GM21717 (cell line): Measurements from ENCODE around the gene UBL3.

ENCODE experiments used
- ATAC-seq: cut with Tn5 transposase; IDR thresholded peaks from one replicate; pipeline ENCODE4 v1.9.1; 2021; ENCODE audit warnings: mild to moderate bottlenecking, moderate library complexity; ENCODE audit not compliant: unreplicated experiment

Gene UBL3

DNA sequence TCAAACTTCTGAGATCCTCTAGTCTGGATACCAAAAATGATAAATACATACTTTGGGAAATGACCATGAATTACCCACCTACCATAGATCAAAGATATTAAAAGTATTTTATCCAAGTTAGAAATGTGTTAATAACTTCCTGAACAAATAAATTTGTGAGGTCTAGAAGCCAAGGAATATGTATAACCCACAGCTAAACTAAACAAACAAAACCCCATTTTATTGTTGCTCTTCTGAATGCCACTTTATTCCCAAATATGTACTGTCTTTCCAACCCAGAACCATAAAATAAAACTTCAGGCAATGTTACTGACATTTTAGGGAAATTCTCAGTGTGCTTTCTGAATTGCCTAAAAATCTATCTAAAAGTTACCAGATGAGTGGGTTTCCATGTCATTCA lies 35.1 kb downstream of the UBL3 start:
- ATAC-seq: no peak

DNA sequence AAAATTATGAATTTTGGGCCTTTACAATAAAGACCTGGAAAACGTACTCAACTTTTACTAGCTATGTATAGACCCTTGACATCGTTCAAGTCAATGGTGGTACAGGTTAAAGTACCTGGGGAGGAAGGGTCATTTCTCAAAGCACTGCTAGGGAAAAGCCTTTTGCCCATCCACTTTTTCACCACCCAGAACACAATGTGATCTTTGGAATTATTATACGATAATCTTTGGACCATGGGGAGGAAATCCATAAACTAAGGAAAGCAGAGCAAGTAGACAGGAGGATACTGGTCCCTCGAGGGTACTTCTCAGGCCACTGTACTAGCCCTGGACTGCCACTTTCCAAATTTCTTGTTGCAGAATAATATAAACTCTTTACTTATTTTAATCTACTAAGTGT lies 39.5 kb downstream of the UBL3 start:
- ATAC-seq: no peak

- no peak for ATAC-seq
Measured at GRCh38 chr13:29810145-29810742, 40.2 kb downstream of the UBL3 start.

GRCh38 chr13:29808264-29808663 lies 42.2 kb downstream of the UBL3 start:
- ATAC-seq: no peak

DNA sequence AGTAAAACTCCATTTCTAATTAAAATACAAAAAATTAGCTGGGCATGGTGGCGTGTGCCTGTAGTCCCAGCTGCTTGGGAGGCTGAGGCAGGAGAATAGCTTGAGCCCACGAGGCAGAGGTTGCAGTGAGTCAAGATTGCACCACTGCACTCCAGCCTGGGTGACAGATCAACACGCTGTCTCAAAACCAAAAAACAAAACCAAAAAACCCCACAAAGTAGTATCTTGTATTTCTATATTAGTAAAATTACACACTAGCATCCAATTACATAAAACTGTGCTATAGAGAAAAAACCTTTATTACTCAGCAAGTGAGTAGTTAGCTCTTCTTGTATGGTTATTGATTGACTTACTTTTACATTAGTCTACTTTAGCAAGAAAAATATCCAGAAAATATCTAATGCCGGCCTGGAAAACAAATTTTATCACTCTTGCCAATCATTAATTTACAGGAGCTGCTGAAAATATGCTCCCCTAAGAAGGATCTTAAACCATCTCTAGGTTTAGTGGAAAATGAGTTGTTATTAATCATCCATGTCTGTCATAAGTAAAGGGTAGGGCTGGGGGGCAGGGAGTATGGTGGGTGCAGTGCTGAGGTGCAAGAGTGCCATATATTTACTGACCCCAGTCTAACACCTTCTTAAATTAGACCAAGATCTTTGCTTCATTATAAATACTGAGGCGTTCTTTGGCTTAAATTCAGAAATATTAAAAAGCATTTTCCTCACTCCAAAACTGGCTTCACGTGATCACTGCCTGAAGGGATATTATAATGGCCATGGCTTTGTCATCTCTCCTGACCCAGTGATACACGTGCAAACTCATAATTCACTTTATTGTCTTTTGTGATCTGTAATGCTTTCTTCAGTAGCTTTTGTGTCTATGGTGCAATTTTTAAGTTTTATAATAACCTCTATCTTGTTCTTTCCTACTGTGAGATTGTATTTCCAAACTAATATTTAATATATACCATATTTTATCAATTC lies 44.1 kb downstream of the UBL3 start:
- no peak for ATAC-seq

- no peak for ATAC-seq
Measured at GRCh38 chr13:29803221-29803620, 47.2 kb downstream of the UBL3 start.

- no peak for ATAC-seq
Measured at GRCh38 chr13:29802621-29803020, 47.8 kb downstream of the UBL3 start.

DNA sequence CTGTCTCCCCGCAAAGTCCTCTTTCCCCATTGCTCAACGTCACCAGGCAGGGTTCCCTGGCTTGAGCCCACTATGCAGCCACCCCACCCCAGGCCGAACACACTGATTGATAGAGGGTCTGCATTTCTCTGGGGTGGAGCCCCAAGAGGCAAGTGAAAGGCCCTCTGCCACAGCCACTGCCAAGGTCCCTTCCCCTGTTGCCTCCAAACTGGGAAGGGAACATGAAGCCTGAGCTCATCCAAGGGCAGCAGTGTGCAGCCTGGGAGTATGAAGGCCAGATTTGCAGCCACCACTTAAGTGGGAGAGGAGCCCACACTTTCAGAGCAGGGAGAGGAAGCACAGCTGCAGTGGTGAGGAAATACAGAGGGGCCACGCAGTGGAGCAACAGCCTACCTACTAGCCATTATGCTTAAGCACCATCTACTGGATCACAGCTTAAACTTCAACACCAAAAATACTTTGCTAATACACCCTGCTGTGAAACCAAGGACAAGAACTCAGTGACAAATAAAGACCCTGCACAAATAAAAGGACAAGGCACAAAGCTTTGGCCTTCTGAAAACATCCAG lies 48.6 kb downstream of the UBL3 start:
- ATAC-seq: no peak

GRCh38 chr13:29801102-29801501 lies 49.3 kb downstream of the UBL3 start:
- no peak for ATAC-seq

GRCh38 chr13:29800687-29801086 lies 49.7 kb downstream of the UBL3 start:
- no peak for ATAC-seq

DNA sequence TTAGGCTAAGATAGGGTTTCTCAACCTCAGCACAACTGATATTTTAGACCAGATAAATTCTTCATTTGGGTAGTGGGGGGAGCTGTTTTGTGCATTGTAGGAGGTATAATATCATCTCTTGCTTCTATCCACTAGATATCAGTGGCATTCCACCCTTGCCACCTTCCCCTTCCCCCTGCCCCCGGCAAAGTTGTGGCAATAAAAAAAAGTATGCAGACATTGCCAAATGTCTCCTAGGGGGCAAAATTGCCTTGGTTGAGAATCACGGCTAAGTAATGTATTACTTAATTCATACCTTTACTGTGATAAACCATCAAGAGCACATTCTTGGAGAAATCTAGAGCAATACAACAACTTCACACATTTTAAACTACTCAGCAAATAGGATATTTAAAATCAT lies 51.4 kb downstream of the UBL3 start:
- no peak for ATAC-seq

GRCh38 chr13:29791997-29792780 lies 58.2 kb downstream of the UBL3 start:
- ATAC-seq: no peak

DNA sequence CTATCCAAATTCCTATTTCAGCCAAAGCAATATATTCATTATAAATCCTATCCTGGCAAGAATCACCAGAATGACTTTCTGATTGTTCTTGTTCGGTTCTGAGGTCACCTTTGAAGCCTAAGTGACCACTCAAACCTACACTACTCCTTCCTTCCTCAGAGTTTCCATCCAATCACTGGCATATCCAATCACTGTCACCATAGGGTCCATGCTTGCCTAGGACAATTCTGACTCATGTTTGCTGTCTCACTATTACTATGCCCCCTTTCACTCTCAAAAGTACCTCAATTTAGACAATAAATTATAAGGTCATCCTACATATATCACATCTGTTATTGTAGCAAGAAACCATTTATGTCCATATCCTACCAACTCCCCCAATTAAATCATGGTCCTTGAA lies 58.9 kb downstream of the UBL3 start:
- ATAC-seq: no peak

GRCh38 chr13:29786698-29787097 lies 63.7 kb downstream of the UBL3 start:
- no peak for ATAC-seq

DNA sequence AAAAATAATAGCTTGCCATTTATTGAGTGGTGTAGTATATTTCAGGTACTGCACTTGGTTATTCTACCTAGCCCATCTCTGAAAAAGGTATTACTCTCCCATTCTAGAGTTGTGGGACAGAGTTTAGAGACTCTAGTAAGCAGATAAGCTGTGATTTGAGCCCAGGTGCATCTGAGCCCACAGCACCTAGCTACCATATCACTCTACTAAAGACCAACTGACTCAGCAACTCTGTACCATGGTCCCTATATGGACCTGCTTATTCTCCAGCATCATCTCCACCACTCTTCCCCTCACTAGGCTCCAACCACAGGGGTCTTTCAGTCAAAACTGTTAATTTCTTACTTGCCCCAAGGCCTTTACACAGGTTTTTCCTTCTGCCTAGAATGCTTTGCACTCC lies 64.4 kb downstream of the UBL3 start:
- no peak for ATAC-seq

DNA sequence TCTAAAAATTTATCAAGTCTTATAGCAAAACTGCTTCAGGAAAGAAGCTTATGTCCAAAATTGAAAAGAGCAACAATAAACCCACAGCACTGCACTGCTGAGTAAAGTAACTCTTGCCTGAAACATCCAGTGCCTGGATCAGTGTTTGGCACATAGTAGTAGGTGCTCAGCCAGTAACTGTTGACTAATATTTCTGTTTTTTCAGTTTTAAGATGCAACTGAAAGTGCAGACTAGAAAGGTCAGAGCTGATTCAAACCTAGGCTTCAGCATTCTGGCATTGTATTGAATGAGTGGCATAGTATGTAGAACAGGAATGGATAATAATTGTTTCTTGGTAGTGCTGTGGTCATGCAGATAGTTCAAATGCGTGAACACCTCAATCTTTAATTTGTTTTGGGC lies 67.6 kb downstream of the UBL3 start:
- no peak for ATAC-seq

DNA sequence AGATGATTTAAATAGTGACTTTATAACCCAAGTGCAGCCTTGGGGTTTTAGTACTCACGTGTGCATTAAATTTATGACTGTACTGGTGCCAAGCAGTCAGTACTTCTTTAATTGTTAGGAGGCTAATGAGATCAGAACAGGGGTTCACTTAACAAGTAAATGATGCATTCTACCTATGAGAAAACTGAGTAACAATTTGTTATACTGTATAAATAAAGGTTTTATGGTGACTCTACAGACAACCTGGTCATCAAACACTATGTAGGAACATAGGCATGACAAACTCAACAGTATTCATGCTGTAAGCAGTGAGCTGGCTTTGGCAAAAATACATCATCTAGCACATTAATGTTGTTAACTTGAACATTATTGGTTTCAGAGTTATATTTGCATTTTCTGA lies 75.6 kb downstream of the UBL3 start:
- ATAC-seq: no peak

- ATAC-seq: no peak
Measured at GRCh38 chr13:29771247-29771646, 79.2 kb downstream of the UBL3 start.

DNA sequence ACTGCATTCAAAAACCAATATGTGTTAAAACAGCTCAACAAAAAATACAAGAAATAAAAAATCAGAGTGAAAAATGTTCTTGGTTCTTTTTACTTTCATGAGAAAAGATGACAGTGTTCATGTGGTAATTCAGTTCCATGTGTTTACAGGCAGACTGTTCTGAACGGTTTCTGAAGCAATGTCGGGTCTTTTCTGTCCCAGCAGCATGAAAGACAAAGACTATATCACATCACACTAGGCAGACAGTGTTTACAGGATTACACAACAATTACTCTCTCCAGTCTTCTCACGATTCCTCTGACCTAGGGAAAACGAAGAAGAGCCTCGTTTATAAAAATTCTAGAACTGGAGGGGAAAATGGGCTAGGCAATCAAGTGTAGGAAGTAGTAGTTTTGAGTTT lies 83.4 kb downstream of the UBL3 start:
- no peak for ATAC-seq

GRCh38 chr13:29763436-29764180 lies 86.8 kb downstream of the UBL3 start:
- no peak for ATAC-seq

- ATAC-seq: no peak
Measured at GRCh38 chr13:29761815-29762214, 88.6 kb downstream of the UBL3 start.
